C4-2B (cell line): Measurements from ENCODE around the gene GSTO1.

ENCODE experiments used
- H3K27ac ChIP-seq: fragments of 450-650 bp; 2 replicates; pipeline ENCODE4 v1.5.1; 2017
- ZFX ChIP-seq: fragments of 450-650 bp; IDR thresholded peaks from 2 replicates; pipeline ENCODE4 v1.6.1; 2017
- TF ChIP-seq, protein P1 (sequence below): fragments of 450-650 bp; conservative IDR thresholded peaks from 2 replicates; pipeline ENCODE4 v1.5.1; 2017; ENCODE audit warnings: mild to moderate bottlenecking

GSTO1 gene

DNA sequence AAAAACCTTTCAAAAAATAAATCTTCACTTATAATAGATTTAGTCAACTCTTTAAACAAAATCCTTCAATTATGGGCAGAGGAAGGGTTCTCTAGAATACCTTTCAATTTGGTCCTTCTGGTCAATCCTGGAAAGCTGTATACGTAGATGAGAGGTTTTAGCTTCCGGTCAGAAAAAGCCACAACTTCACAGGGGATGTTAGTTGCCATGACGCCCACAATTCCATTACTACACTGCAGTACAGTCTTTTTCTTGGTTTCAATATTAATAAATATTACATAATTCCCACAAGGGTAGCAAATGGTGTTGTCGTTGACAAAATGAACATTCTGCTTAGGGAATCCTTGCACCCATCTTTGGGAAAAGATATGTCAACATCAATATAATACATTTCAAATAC is 24.2 kb upstream of the GSTO1 start:
- H3K27ac ChIP-seq, result no peak overlapping the region
- TF ChIP-seq ZFX, result no peak
- TF ChIP-seq, protein P1, sequence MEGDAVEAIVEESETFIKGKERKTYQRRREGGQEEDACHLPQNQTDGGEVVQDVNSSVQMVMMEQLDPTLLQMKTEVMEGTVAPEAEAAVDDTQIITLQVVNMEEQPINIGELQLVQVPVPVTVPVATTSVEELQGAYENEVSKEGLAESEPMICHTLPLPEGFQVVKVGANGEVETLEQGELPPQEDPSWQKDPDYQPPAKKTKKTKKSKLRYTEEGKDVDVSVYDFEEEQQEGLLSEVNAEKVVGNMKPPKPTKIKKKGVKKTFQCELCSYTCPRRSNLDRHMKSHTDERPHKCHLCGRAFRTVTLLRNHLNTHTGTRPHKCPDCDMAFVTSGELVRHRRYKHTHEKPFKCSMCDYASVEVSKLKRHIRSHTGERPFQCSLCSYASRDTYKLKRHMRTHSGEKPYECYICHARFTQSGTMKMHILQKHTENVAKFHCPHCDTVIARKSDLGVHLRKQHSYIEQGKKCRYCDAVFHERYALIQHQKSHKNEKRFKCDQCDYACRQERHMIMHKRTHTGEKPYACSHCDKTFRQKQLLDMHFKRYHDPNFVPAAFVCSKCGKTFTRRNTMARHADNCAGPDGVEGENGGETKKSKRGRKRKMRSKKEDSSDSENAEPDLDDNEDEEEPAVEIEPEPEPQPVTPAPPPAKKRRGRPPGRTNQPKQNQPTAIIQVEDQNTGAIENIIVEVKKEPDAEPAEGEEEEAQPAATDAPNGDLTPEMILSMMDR, result no peak

DNA sequence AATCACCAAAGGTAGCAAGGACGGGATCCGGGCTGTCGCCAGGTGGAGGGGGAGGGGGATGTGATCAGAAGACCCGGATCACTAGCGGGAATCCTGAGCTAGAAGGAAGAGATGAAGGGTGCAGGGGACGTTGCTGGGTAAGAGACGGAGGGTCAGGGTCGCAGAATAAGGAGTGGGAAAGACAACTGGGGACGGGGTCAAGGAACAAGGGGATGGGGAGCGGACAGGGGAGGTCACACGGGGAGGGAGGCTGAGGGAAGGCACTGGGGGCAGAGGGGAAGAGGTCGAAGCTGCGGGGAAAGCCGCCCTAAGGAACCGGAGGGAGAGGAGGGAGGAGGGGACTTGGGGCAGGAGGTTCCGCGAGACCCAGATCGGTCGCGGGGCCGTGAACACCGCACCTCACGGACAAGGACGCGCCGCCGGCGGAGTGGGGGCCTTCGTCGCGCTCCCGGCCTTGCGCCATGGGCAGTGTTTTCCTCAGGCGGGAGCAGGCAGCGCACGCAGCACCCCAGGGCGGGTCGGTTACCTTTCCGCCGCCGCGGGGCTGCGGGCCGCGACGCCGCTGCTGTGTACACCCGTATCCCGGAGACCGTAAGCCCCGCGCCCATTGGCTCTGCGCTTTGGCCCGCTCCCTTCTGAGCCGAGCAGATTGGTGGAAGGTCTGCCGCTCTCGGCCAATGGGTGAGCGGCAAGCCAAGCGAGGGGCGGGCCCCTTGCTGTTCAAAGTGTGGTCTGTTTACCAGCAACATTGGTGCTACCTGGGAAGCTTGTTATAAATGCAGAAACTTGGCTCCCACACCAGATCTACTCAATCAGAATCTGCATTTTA is 22.7 kb upstream of the GSTO1 start, which contains the start of gene CFAP43:
CFAP43 (minus strand) TSS at position 581 of the 829 bp plus-strand sequence; CDS start at position 463, 118 bp downstream.
- TF ChIP-seq ZFX, result no peak; the same call in 1 of the 2 replicates
- TF ChIP-seq, protein P1, result no peak
- H3K27ac ChIP-seq, result peak within 1 kb of the TSS; percentile 52

DNA sequence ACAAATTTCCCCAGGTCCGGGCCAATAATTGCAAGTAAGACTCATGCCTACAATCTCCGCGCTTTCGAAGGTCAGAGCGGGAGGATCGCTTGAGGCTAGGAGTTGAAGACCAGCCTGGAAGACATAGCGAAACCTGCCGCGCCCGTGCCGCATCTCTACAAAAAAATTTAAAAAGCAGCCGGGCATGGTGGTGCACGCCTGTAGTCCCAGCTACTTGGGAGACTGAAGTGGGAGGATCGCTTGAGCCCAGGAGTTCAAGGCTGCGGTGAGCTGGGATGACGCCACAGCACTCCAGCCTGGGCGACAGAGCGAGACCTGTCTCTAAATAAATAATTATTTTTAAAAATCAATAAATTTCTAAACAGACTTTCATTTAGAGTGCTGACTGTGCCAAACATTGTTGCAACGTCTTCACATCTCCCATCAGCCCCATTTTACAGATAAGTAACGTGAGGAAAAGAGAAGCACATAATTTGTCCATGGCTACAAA is 22.0 kb upstream of the GSTO1 start:
- peak overlapping the region; percentile 52 for H3K27ac ChIP-seq
- TF ChIP-seq, protein P1, result no peak
- no peak for TF ChIP-seq ZFX

DNA sequence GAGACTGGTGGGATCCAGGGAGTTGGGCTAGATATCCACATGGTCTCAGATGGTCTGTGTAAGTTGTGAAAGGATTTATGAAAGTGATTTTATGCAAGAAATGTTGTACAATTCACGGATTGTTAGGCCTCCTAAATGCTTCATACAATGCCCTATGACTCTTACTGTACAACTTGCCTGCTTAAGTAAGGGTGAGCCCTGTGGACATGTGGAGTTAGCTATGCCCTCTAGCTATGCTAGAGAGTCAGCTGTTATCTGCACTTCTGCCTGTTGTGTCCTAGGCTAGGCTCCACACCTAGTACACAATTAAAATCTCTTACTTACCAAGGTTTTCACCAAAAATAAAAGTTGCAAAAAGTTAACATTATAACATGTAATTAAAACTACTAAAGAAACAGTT is 20.9 kb upstream of the GSTO1 start:
- no peak overlapping the region for H3K27ac ChIP-seq
- TF ChIP-seq, protein P1, result no peak
- TF ChIP-seq ZFX, result no peak

DNA sequence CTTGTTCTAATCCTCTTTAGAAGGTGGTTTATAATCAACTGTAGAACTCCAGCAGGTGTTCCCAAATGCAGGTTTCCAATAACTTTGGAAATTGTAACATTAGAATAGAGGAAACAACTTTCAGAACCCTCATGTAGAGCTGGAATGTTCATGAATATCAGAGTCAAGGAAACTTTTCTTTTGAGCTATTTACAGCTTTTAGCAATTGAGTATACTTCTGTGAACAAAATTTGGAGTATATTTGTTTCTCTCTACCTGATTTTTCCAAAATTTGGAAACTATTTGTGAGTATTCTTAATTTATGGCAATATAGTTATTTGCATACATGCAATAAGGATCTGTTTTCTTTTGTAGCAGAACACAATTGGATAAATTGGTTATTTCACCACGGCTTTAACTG is 19.8 kb upstream of the GSTO1 start:
- no peak overlapping the region for H3K27ac ChIP-seq
- no peak for TF ChIP-seq ZFX
- TF ChIP-seq, protein P1, result no peak

DNA sequence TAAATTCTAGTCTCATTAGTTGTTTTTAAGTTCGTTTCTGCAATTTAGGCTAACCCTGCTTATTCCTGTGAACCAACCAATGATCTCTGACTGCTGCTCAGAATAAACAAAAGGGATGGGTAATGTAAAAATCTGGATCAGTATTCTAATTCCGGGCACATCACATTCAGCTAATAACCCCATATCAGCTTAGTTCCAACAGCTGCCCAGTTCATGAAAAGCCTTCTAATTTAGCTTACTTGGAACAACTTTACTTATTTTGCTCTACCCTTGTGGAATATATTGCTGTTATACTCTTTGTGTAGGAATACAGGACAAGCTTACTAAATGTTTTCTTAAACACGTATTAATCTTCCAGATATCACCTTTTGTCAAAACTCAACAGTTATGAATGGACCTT is 18.9 kb upstream of the GSTO1 start:
- TF ChIP-seq ZFX, result no peak
- TF ChIP-seq, protein P1, result no peak
- H3K27ac ChIP-seq, result no peak overlapping the region

DNA sequence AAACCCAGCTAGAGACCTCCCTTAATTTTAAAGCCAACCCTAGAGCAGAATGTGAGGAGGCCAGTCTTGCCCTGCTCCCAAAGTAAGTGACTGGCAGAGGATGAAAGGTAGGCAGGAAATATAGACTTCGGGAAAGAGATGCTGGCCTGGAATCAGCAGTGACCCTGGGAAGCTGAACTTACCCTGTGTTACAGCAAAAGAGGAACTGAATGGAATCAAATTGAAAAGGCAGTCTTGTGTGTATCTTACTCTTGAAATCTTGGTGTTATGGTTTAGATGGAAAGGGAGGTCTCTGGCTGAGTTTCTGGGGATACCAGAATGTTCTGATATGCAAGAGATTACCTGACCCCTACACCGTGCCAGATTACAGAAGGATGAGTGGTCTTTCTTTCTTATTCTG is 14.6 kb upstream of the GSTO1 start:
- TF ChIP-seq, protein P1, result no peak
- TF ChIP-seq ZFX, result no peak

More for the DNA sequence above, 14.6 kb upstream of the GSTO1 start:
- H3K27ac ChIP-seq, result no peak overlapping the region
